ENCODE results near the gene TMEM53. TPM values are rescaled to one million over a fixed set of nuclear protein-coding genes. Genes with fewer than 3 reads are reported as not detected.

TMEM53 gene
- total and polyA plus RNA-seq, 8 donors: 2.4 to 22.8 (median 7.0) TPM

DNA sequence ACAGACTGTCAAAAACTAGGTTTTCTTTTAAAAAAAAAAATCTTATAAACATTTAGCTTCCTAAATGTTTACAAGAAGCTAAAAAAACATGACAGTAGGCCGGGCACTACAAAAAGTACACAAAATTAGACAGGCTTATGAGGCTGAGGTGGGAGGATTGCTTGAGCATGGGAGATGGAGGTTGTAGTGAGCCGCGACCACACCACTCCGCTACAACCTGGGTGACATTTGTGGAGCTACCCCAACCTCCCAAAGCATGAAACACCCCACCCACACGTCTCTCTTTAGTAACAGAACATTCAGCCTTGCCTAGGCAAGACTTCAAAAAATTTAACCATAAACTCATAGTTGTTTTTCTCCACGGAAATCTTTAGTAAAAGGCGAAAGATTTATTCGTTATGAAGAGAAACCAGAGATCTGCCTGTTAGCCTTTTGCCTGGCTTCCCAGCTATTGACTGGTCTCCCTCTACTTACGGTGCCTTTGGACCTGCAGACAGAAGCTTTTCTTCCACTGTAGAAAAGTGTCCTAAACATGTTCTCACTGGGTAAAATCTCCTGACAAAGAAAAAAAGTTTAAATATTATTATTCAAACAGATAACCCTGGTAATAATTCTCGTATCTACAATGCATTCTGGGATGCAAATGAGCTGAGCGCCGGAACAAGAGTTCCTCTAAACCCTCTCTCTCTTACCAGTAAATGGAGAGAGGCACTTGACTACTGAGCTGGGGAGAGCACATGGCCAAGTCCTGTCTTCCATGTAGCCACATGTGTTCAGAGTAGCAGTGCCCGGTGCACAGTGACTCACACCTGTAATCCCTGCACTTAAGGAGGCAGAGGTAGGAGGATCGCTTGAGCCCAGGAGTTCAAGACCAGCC is 47.4 kb upstream of the TMEM53 start:
- H3K27ac ChIP-seq: peak overlapping the region in 4 of 5 donors; percentile 16 to 73 (median 44)
- 20 to 34% (median 25%) methylated on average over 14 of the region's 14 CpGs for WGBS, 5 donors
- DNase-seq: peak; percentile 53 to 87

DNA sequence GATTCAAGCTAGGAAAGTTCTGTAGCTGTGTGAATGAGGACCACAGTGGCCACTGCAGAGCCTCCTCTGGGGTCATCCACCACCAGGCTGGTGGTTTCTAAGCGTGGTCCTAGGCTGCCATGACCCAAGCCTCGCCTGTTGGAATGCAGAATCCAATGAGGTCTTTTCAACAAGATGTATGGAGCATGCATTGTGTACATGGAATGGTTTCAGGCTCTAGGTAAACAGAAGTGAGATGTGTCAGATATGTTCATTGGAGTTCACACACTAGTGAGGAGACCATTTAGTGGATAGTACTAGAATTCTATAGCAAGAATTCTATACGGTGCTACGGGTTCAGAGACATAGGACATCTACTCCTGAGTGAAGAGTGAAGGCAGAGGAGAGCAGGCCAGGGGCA is 46.0 kb upstream of the TMEM53 start:
- Histone ChIP-seq H3K4me3 (no peak overlapping the region), H3K27me3 (peaks cover 0 to 10% (median 0%) of the 10 kb centered on the region in 3 donors), H3K36me3 (no peaks in the 10 kb centered on the region), H3K9me3 (no peaks in the 10 kb centered on the region), H3K4me1 (peaks cover 0 to 27% (median under 1%) of the 10 kb centered on the region in 4 donors), H3K27ac (no peak overlapping the region)
- 70 to 82% (median 76%) methylated on average over 4 of the region's 4 CpGs for WGBS, 5 donors
- TF ChIP-seq, protein P1, sequence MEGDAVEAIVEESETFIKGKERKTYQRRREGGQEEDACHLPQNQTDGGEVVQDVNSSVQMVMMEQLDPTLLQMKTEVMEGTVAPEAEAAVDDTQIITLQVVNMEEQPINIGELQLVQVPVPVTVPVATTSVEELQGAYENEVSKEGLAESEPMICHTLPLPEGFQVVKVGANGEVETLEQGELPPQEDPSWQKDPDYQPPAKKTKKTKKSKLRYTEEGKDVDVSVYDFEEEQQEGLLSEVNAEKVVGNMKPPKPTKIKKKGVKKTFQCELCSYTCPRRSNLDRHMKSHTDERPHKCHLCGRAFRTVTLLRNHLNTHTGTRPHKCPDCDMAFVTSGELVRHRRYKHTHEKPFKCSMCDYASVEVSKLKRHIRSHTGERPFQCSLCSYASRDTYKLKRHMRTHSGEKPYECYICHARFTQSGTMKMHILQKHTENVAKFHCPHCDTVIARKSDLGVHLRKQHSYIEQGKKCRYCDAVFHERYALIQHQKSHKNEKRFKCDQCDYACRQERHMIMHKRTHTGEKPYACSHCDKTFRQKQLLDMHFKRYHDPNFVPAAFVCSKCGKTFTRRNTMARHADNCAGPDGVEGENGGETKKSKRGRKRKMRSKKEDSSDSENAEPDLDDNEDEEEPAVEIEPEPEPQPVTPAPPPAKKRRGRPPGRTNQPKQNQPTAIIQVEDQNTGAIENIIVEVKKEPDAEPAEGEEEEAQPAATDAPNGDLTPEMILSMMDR (IDR thresholded peaks at IDR 0.05): no peak
- TF ChIP-seq POLR2A (IDR thresholded peaks at IDR 0.05) (no peak), POLR2AphosphoS5 (IDR thresholded peaks at IDR 0.05) (no peak), EP300 (IDR thresholded peaks at IDR 0.05) (no peak)
- no peak for DNase-seq
- intact Hi-C loops (cut with DNase I; ENCODE audit: low total_unique reads): no loop called here

More for the DNA sequence above, 47.4 kb upstream of the TMEM53 start:
- Histone ChIP-seq H3K4me1 (peaks cover 0 to 24% (median 0%) of the 10 kb centered on the region in 4 donors), H3K9me3 (no peaks in the 10 kb centered on the region), H3K4me3 (no peak overlapping the region), H3K27me3 (peaks cover 0 to 13% (median 0%) of the 10 kb centered on the region in 3 donors), H3K36me3 (no peaks in the 10 kb centered on the region)
- intact Hi-C loops (cut with DNase I; ENCODE audit: low total_unique reads): no loop called here
- TF ChIP-seq POLR2AphosphoS5 (IDR thresholded peaks at IDR 0.05) (peak in 2 of 3 donors; percentile 87 to 89), POLR2A (IDR thresholded peaks at IDR 0.05) (peak in 1 of 4 donors; percentile 97), EP300 (IDR thresholded peaks at IDR 0.05) (no peak)
- TF ChIP-seq, protein P1 (IDR thresholded peaks at IDR 0.05): no peak

DNA sequence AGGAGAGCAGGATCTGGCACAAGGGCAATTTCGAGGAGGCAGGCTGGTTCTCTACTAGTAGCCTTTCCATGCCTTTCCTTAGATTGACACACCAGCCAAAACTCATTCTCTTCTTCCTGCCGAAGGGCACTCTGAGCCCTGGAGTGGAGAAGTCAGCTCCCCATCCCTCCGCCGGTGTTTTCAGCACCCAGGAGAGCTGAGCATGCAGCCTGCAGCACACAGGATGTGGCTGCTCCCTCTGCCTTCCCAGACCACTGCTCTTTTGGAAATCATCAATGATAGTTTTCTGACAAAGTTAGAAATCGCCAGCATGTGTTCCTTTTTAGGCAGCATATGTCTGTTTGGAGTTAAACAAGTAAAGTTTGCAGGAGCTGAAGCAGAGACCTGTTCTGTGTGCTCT is 45.0 kb upstream of the TMEM53 start:
- DNase-seq: no peak
- H3K9me3 ChIP-seq: no peaks in the 10 kb centered on the region
- 58 to 72% (median 63%) methylated on average over 5 of the region's 5 CpGs for WGBS, 5 donors
- TF ChIP-seq, protein P1 (IDR thresholded peaks at IDR 0.05): no peak
- TF ChIP-seq POLR2A (IDR thresholded peaks at IDR 0.05): no peak
- TF ChIP-seq POLR2AphosphoS5 (IDR thresholded peaks at IDR 0.05): no peak
- no peak for TF ChIP-seq EP300 (IDR thresholded peaks at IDR 0.05)
- no peak overlapping the region for H3K4me3 ChIP-seq
- intact Hi-C loops (cut with DNase I; ENCODE audit: low total_unique reads): no loop called here
- H3K36me3 ChIP-seq: no peaks in the 10 kb centered on the region
- H3K27me3 ChIP-seq: peaks cover 0 to 2% (median 0%) of the 10 kb centered on the region in 3 donors
- peaks cover 0 to 36% (median 4%) of the 10 kb centered on the region in 4 donors for H3K4me1 ChIP-seq
- no peak overlapping the region for H3K27ac ChIP-seq

DNA sequence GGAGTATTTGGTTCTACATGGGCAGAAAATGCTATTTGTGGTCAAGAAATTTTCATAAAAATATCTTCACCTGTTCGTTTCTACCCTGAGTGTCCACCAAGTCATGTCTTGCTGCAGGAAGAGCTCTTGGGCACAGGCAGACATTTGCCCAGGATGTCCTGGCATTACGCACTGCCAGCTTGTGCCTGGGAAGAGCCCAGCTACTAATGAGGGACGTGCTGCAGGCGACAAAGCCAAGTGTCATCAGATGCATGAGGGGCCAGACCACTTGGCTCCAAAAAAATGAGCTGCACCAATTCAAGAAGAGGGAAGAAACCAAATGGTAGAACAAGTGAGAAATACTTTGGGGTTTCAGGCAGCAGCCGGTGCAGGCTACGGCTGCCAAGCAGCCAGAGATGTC is 43.8 kb upstream of the TMEM53 start:
- no peak overlapping the region for H3K27ac ChIP-seq
- H3K4me1 ChIP-seq: peaks cover 0 to 33% (median 4%) of the 10 kb centered on the region in 4 donors
- H3K9me3 ChIP-seq: no peaks in the 10 kb centered on the region
- TF ChIP-seq POLR2AphosphoS5 (IDR thresholded peaks at IDR 0.05) (no peak), EP300 (IDR thresholded peaks at IDR 0.05) (no peak), POLR2A (IDR thresholded peaks at IDR 0.05) (no peak)
- TF ChIP-seq, protein P1 (IDR thresholded peaks at IDR 0.05): no peak
- intact Hi-C loops (cut with DNase I; ENCODE audit: low total_unique reads): no loop called here
- DNase-seq: no peak
- WGBS, 5 donors: 80 to 84% (median 81%) methylated on average over 6 of the region's 6 CpGs
- no peaks in the 10 kb centered on the region for H3K36me3 ChIP-seq
- no peaks in the 10 kb centered on the region for H3K27me3 ChIP-seq
- no peak overlapping the region for H3K4me3 ChIP-seq

Data from stomach (tissue), 9 donors.